GM18508 (cell line): ENCODE data around the gene AVPR1B.

Source experiments
- ATAC-seq: cut with Tn5 transposase; IDR thresholded peaks from one replicate; pipeline ENCODE4 v1.9.1; 2021; ENCODE audit warnings: moderate number of reproducible peaks; ENCODE audit not compliant: insufficient read depth, unreplicated experiment

The AVPR1B gene

GRCh38 chr1:206117151-206117948 is at the start of gene AVPR1B:
TSS of gene AVPR1B (minus strand) at chr1:206117388. CDS start at chr1:206116890, 498 bp downstream.
- ATAC-seq = no peak

GRCh38 chr1:206145771-206146290 is 28.6 kb upstream of the AVPR1B start:
- no peak for ATAC-seq

- ATAC-seq = no peak
Observed at GRCh38 chr1:206144605-206145004, 27.4 kb upstream of the AVPR1B start.

GRCh38 chr1:206143537-206144172 is 26.5 kb upstream of the AVPR1B start:
- no peak for ATAC-seq

GRCh38 chr1:206142770-206143169 is 25.6 kb upstream of the AVPR1B start:
- no peak for ATAC-seq

- no peak for ATAC-seq
Observed at GRCh38 chr1:206142011-206142410, 24.8 kb upstream of the AVPR1B start.

- no peak for ATAC-seq
Observed at GRCh38 chr1:206136241-206136640, 19.1 kb upstream of the AVPR1B start.

- ATAC-seq = no peak
Observed at GRCh38 chr1:206135248-206135647, 18.1 kb upstream of the AVPR1B start.

- no peak for ATAC-seq
Observed at GRCh38 chr1:206133751-206134415, 16.7 kb upstream of the AVPR1B start.

- ATAC-seq = no peak
Observed at GRCh38 chr1:206131037-206131436, 13.8 kb upstream of the AVPR1B start.

- no peak for ATAC-seq
Observed at GRCh38 chr1:206128196-206128595, 11.0 kb upstream of the AVPR1B start.

GRCh38 chr1:206127336-206127735 is 10.1 kb upstream of the AVPR1B start:
- ATAC-seq = no peak

GRCh38 chr1:206125346-206125745 is 8.2 kb upstream of the AVPR1B start:
- no peak for ATAC-seq

- no peak for ATAC-seq
Observed at GRCh38 chr1:206122686-206123085, 5.5 kb upstream of the AVPR1B start.

- ATAC-seq = no peak
Observed at GRCh38 chr1:206121269-206121668, 4.1 kb upstream of the AVPR1B start.

GRCh38 chr1:206120406-206120805 is 3.2 kb upstream of the AVPR1B start:
- no peak for ATAC-seq

- ATAC-seq = no peak
Observed at GRCh38 chr1:206116873-206117150, 376 bp downstream of the AVPR1B start.

GRCh38 chr1:206116191-206116872 is 856 bp downstream of the AVPR1B start:
- ATAC-seq = no peak

- no peak for ATAC-seq
Observed at GRCh38 chr1:206115791-206116190, 1.4 kb downstream of the AVPR1B start.

GRCh38 chr1:206114692-206115640 is 2.2 kb downstream of the AVPR1B start:
- no peak for ATAC-seq
